Inflammatory macrophage treated with lipopolysaccharide for 1 hour (primary cell): ENCODE measurements around the gene NLN.
"Not testable (repeated sequence)": the region's sequence is repeated elsewhere in the genome, so short reads cannot be mapped to it uniquely, and the experiment has no call there.

Source experiments
- DNase-seq, 2 donors: peaks; one replicate each; pipeline ENCODE4 v3.0.0-alpha.2; 2020 to 2022

The NLN gene

DNA sequence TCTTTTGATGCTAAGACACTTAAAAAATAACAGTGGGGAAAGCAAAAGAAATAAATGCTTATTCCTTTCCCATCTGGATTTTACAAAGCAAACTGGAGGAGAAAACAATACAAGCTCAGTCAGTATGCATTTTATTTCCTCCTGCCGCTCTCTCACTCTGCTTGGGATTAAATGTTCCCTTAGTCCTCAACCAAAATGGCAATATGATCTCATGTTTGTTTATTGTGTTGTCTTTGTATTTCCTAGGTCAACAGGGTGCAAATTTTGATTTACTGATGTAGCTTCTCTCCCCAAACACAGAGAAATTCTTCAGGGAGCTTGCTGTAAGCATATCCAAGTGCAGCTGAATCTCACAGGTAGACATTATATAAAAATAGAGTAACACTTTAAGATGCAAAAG lies 112.3 kb downstream of the NLN start:
- no peak for DNase-seq

DNA sequence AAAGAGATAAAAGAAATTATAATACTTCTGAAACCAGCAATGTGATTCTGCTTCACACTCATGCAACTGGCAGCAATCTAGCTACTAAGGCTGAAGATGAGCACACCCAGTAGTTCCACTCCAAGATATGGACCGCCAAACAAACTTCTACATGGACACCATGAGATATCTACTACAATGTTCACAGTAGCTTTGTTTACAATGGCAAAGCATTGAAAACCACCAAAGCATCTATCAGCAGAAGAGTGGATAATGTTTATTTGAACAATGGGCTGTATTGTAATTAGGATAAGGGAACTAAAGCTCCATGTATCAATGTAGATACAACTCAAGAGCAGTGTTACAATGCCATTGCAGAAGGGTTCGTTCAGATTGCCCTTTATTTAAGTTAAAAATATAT lies 113.2 kb downstream of the NLN start:
- no peak for DNase-seq

GRCh38 chr5:65837139-65837538 lies 115.1 kb downstream of the NLN start:
- no peak for DNase-seq

DNA sequence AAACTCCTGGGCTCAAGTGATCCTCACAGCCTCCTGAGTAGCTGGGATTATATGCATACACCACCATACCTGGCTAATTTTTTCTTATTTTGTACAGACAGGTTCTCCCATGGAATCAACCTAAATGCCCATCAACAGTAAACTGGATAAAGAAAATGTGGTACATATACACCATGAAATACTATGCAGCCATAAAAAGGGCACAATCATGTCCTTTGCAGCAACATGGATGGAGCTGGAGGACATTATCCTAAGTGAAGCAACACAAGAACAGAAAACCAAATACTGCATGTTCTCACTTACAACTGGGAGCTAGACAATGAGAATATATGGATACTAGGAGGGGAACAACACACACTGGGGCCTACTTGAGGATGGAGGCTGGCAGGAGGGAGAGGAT lies 117.2 kb downstream of the NLN start:
- DNase-seq: not testable (repeated sequence)

DNA sequence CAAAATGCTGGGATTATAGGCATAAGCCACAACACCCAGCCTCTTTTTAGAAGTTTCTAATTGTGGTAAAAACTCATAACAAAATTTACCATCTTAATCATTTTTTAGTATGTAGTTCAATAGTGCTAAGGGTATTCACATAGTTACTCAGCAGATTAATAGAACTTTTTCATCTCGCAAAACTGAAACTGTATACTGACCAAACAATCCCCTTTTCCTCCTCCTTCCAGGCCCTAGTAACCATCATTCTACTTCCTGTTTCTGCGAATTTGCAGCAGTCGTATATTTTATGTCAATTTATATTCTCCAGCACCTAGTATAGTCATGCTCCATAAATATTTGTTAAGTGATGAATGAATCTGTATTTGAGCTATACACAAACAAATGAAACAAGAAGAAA lies 118.1 kb downstream of the NLN start:
- DNase-seq: no peak

- not testable (repeated sequence) for DNase-seq
Measured at GRCh38 chr5:65844763-65845162, 122.8 kb downstream of the NLN start.

- no peak for DNase-seq
Measured at GRCh38 chr5:65846101-65846500, 124.1 kb downstream of the NLN start.

GRCh38 chr5:65847019-65847418 lies 125.0 kb downstream of the NLN start:
- DNase-seq: not testable (repeated sequence)

DNA sequence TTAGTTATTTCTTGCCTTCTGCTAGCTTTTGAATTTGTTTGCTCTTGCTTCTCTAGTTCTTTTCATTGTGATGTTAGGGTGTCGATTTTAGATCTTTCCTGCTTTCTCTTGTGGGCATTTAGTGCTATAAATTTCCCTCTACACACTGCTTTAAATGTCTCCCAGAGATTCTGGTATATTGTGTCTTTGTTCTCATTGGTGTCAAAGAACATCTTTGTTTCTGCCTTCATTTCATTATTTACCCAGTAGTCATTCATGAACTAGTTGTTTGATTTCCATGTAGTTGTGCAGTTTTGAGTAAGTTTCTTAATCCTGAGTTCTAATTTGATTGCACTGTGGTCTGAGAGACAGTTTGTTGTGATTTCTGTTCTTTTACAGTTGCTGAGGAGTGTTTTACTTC lies 127.9 kb downstream of the NLN start:
- not testable (repeated sequence) for DNase-seq

DNA sequence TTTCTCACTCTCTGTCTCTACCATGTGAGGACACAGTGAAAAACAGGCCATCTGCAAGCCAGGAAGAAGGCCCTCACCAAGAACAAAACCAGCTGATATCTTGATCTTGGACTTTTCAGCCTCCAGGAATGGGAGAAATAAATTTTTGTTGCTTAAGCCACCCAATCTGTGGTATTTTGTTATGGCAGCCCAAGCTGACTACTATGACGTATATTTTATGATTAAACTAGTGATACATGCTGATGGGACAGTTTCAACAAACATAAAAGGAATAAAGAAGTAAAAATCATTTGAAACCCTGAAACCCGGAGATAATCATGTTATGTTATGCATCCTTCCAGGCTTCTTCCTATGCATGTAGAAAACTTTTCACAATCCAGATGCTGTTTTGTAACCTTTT lies 132.9 kb downstream of the NLN start:
- DNase-seq: no peak

DNA sequence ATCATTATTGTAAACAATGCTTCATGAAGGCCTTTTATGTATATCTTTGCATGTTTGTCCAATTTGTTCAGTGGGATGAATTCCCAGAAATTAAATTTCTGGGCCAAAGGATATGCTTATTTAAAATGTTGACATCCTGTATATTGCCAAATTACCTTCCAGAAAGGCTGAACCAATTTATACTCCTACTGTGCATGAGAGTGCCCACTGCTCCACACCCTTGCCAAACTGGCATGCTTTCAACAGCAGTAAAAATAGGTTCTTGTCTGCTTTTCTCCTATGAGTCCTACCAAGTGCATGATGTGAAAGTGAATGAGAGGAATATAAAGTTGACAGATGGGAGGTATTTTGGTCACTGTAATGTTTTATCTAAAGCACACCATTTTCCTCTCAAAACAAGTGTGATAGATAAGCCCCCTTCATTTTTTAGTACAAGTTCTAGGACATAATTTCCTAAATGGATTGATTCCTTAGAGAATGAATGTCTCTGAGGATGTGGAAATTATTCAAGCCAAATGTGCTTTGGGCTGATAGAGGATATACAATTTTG lies 133.8 kb downstream of the NLN start:
- DNase-seq: no peak

- DNase-seq: no peak
Measured at GRCh38 chr5:65856520-65856919, 134.5 kb downstream of the NLN start.

- peak in 1 of 2 donors; percentile 6 for DNase-seq
Measured at GRCh38 chr5:65858316-65858715, 136.3 kb downstream of the NLN start.

DNA sequence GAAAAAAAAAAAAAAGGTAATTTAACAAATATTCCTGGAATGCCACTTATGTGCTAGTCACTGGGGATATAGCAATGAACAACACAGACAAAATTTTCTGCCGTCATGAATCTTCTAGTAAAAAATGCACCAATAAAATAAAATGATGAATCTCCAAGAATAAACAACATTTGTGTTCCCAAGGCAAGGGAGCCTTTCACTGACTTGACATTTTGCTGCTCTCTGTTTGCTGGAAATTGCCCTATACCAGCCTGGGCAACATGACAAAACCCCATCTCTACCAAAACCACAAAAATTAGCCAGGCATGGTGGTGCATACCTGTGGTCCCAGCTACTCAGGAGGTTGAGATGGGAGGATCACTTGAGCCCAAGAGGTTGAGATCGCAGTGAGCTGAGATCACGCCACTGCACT lies 139.8 kb downstream of the NLN start:
- no peak for DNase-seq

- DNase-seq: no peak
Measured at GRCh38 chr5:65862384-65862783, 140.4 kb downstream of the NLN start.

- DNase-seq: no peak
Measured at GRCh38 chr5:65863747-65864146, 141.7 kb downstream of the NLN start.

GRCh38 chr5:65866837-65867521 lies 145.0 kb downstream of the NLN start:
- DNase-seq: no peak

GRCh38 chr5:65867542-65868195 lies 145.7 kb downstream of the NLN start:
- DNase-seq: no peak

DNA sequence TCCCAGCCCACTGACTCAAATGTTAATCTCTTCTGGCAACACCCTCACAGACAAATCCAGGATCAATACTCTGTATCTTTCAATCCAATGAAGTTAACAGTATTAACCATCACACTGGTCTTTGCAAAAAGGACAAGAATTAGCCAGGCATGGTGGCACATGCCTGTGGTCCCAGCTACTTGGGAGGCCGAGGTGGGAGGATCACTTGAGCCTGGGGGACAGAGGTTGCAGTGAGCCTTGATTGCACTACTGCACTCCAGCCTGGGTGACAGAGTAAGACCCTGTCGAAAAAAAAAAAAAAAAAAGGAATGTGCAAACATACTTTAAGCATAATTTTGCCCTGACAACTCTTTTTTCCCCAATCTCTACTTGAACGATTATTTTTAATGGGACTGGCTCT lies 146.5 kb downstream of the NLN start:
- no peak for DNase-seq

- DNase-seq: no peak
Measured at GRCh38 chr5:65871182-65871581, 149.2 kb downstream of the NLN start.

- DNase-seq: not testable (repeated sequence)
Measured at GRCh38 chr5:65871776-65872175, 149.8 kb downstream of the NLN start.

DNA sequence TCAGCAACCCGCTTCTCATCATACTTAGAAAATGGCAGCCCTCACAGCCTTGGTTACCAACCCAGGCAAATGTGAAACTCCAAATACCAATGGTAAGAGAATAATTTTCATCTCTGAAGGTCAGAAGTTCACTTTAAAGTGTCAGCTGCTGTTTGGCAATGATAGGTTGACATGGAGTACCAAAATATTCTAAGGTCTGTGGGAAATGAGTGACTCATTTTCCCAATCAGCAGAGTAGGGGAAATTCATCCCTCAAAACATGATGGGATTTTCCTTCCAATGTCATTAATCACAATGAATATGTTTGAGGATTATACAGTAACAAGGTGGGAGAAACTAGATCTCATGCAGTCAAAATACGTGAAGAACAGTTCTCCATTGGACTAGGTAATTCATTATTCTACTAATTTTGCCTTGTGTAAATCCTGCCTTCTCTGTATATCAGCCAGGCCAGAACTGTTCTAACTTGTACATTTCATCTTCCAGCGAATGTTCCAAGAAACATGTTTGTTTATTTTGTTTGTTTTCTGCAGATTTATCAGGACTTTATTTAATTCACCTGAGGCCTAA lies 151.3 kb downstream of the NLN start:
- peak in 1 of 2 donors; percentile 16 for DNase-seq

- DNase-seq: no peak
Measured at GRCh38 chr5:65874241-65874640, 152.2 kb downstream of the NLN start.

DNA sequence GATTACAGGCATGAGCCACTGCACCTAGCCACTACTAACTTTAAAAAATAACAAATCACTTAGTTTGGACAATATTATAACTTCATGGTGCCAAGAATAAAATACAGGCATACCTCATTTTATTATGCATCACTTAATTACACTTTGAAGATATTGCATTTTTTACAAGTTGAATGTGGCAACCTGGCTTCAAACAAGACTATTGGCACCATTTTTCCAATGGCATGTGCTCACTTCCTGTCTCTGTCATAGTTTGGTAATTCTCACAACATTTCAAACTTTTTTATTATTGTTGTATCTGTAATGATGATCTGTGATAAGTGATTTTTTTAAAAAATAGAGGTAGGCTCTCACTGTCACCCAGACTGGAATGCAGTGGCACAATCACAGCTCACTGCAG lies 154.5 kb downstream of the NLN start:
- DNase-seq: no peak
